Adipocyte (in vitro differentiated cells): ENCODE results near the gene CCDC17.
A peak's percentile ranks its signal among the peaks of the same experiment; 100 is the strongest.
"Not testable (repeated sequence)": the region's sequence is repeated elsewhere in the genome, so short reads cannot be mapped to it uniquely, and the experiment has no call there.

Source experiments
- DNase-seq: peaks from one replicate; pipeline ENCODE4 v3.0.0-alpha.2; 2015; ENCODE audit warnings: low read depth
- H3K27me3 ChIP-seq: replicated peaks from 2 replicates; pipeline ENCODE4 v1.7.0; 2013; ENCODE audit warnings: mild to moderate bottlenecking, low read length, moderate library complexity; ENCODE audit not compliant: control insufficient read depth, insufficient read depth
- H3K36me3 ChIP-seq: 2 replicates; pipeline ENCODE4 v1.7.0; 2013; ENCODE audit warnings: low read length, mild to moderate bottlenecking, moderate library complexity; ENCODE audit not compliant: control insufficient read depth, insufficient read depth, severe bottlenecking
- H3K4me1 ChIP-seq: 2 replicates; pipeline ENCODE4 v1.7.0; 2013; ENCODE audit warnings: mild to moderate bottlenecking, low read length, moderate library complexity; ENCODE audit not compliant: control insufficient read depth, insufficient read depth
- H3K4me3 ChIP-seq: 2 replicates; pipeline ENCODE4 v1.7.0; 2013; ENCODE audit warnings: mild to moderate bottlenecking, low read length, moderate library complexity
- H3K9ac ChIP-seq: 2 replicates; pipeline ENCODE4 v1.7.0; 2013; ENCODE audit warnings: mild to moderate bottlenecking, low read length, moderate library complexity
- H3K9me3 ChIP-seq: 2 replicates; pipeline ENCODE4 v1.7.0; 2013; ENCODE audit warnings: mild to moderate bottlenecking, low read length, moderate library complexity; ENCODE audit not compliant: control insufficient read depth

CCDC17 gene

GRCh38 chr1:45596765-45597164 lies 27.1 kb downstream of the CCDC17 start:
- H3K4me1 ChIP-seq, DNase-seq, H3K4me3 ChIP-seq, H3K27me3 ChIP-seq, H3K9ac ChIP-seq, H3K9me3 ChIP-seq: not testable (repeated sequence)
- peaks cover 25% of the 10 kb centered on the region for H3K36me3 ChIP-seq

DNA sequence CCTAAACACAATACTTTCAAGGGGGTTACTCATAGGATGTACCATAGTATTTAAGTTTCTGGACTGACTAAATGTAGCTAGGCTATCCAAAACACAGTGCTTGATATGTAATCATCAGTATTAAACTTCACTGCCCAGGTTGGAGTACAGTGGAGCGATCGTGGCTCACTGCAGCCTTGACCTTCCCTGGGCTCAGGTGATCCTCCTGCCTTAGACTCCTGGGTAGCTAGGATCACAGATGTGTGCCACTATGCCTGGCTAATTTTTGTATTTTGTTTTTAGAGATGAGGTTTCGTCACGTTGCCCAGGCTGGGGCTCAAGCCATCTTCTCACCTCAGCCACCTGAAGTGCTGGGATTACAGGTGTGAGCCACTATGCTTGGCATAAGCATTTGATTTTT lies 29.4 kb downstream of the CCDC17 start:
- Histone ChIP-seq H3K4me3 (no peak overlapping the region), H3K36me3 (peaks cover 25% of the 10 kb centered on the region), H3K27me3 (no peaks in the 10 kb centered on the region), H3K9ac (no peak overlapping the region), H3K9me3 (no peaks in the 10 kb centered on the region), H3K4me1 (no peaks in the 10 kb centered on the region)
- DNase-seq = no peak

- peaks cover 15% of the 10 kb centered on the region for H3K36me3 ChIP-seq
- no peaks in the 10 kb centered on the region for H3K27me3 ChIP-seq
- no peaks in the 10 kb centered on the region for H3K9me3 ChIP-seq
- peaks cover 16% of the 10 kb centered on the region for H3K4me1 ChIP-seq
- H3K4me3 ChIP-seq = no peak overlapping the region
- no peak overlapping the region for H3K9ac ChIP-seq
- no peak for DNase-seq
Measured at GRCh38 chr1:45589861-45590260, 34.0 kb downstream of the CCDC17 start.

DNA sequence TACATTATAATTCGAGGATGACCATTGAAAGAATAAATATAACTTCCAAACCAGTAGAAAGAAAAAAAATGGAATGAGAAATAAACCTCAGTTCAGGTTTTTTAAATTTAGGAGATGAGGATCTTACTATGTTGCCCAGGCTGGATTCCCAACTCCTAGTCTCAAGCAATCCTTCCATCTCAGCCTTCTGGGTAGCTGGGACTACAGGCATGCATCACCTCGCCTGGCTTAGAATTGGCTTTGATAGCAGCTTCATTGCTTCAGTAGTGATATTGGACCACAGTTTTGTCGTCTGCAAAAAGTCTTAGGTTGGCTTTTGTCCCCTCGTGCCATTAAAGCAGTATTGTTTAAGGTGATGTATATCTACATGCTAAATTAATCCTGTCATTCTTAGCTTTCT lies 37.1 kb downstream of the CCDC17 start:
- peaks cover 16% of the 10 kb centered on the region for H3K4me1 ChIP-seq
- no peak for DNase-seq
- peak overlapping the region; percentile 75 for H3K4me3 ChIP-seq
- no peaks in the 10 kb centered on the region for H3K36me3 ChIP-seq
- no peaks in the 10 kb centered on the region for H3K27me3 ChIP-seq
- H3K9me3 ChIP-seq = no peaks in the 10 kb centered on the region
- H3K9ac ChIP-seq = peak overlapping the region; percentile 45

DNA sequence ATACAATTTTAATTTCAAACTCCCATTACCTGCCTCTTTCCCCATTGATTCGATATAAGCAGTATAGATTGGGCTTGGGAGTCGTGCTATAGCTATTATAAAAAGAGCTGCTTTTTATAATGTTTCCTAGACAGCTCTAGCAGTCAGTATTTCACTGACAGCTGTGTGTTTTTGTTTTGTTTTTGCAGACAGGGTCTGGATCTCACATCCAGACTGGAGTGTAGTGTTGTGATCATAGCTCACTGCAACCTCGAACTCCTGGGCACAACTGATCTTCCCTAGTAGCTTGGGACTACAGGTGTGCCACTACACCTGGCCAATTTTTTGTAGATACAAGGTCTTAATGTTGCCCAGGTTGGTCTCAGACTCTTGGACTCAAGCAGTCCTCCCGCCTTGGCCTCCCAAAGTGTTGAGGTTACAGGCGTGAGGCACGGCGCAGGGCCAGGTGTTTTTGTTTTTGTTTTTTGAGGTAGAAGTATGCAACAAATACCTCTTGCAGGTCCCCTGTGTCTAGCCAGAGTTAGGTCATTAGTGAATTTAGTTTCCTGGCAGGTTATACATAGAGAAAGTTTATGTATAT lies 38.3 kb downstream of the CCDC17 start:
- H3K4me1 ChIP-seq = peaks cover 16% of the 10 kb centered on the region

DNA sequence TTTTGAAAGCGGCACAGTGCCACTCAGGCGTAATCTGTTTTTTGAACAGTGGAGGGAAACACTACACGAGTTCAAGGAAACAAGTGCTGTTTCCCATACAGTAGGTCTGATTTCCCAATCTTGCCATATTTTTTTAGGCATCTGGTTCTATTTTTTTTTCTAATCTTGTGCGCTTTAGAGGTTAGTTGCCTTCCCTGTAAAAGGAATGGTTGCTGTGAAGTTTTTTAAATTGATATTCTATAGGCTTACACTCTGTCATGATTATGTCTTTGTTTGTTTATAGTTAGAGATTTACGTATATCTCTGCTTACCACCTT lies 38.8 kb downstream of the CCDC17 start:
- H3K27me3 ChIP-seq = no peaks in the 10 kb centered on the region
- DNase-seq = peak; percentile 83
- H3K9me3 ChIP-seq = no peaks in the 10 kb centered on the region
- H3K36me3 ChIP-seq = no peaks in the 10 kb centered on the region
- peak overlapping the region; percentile 95 for H3K4me3 ChIP-seq
- H3K9ac ChIP-seq = peak overlapping the region; percentile 63
- peaks cover 16% of the 10 kb centered on the region for H3K4me1 ChIP-seq

More for the DNA sequence above, 38.3 kb downstream of the CCDC17 start:
- Histone ChIP-seq H3K36me3 (no peaks in the 10 kb centered on the region), H3K4me3 (peak overlapping the region; percentile 95), H3K27me3 (no peaks in the 10 kb centered on the region), H3K9ac (peak overlapping the region; percentile 63), H3K9me3 (no peaks in the 10 kb centered on the region)
- DNase-seq = no peak

- Histone ChIP-seq H3K9me3 (no peaks in the 10 kb centered on the region), H3K9ac (peak overlapping the region; percentile 87), H3K4me1 (peaks cover 16% of the 10 kb centered on the region), H3K36me3 (no peaks in the 10 kb centered on the region), H3K27me3 (no peaks in the 10 kb centered on the region), H3K4me3 (peak overlapping the region; percentile 95)
- peak; percentile 97 for DNase-seq
Measured at GRCh38 chr1:45584351-45585109, 39.3 kb downstream of the CCDC17 start.

- Histone ChIP-seq H3K4me1 (peaks cover 16% of the 10 kb centered on the region), H3K4me3 (peak within 1 kb of the TSS; percentile 95), H3K36me3 (no peaks in the 10 kb centered on the region), H3K9me3 (no peaks in the 10 kb centered on the region), H3K27me3 (no peaks in the 10 kb centered on the region), H3K9ac (peak within 1 kb of the TSS; percentile 87)
- DNase-seq = peak; percentile 91
Measured at GRCh38 chr1:45583666-45584350, 40.0 kb downstream of the CCDC17 start, which contains the start of gene NASP. Gene NASP, plus strand, starts transcription at chr1:45584041. Its CDS starts 106 bp downstream, at chr1:45584147.

- H3K36me3 ChIP-seq = no peaks in the 10 kb centered on the region
- peak overlapping the region; percentile 87 for H3K9ac ChIP-seq
- no peaks in the 10 kb centered on the region for H3K9me3 ChIP-seq
- peaks cover 16% of the 10 kb centered on the region for H3K4me1 ChIP-seq
- no peaks in the 10 kb centered on the region for H3K27me3 ChIP-seq
- peak overlapping the region; percentile 95 for H3K4me3 ChIP-seq
- DNase-seq = peak; percentile 99
Measured at GRCh38 chr1:45583264-45583665, 40.6 kb downstream of the CCDC17 start.

- no peak for DNase-seq
- Histone ChIP-seq H3K27me3 (no peaks in the 10 kb centered on the region), H3K4me3 (no peak overlapping the region), H3K9ac (no peak overlapping the region), H3K9me3 (no peaks in the 10 kb centered on the region), H3K4me1 (no peaks in the 10 kb centered on the region), H3K36me3 (peaks cover 15% of the 10 kb centered on the region)
Measured at GRCh38 chr1:45574105-45574626, 49.7 kb downstream of the CCDC17 start.

DNA sequence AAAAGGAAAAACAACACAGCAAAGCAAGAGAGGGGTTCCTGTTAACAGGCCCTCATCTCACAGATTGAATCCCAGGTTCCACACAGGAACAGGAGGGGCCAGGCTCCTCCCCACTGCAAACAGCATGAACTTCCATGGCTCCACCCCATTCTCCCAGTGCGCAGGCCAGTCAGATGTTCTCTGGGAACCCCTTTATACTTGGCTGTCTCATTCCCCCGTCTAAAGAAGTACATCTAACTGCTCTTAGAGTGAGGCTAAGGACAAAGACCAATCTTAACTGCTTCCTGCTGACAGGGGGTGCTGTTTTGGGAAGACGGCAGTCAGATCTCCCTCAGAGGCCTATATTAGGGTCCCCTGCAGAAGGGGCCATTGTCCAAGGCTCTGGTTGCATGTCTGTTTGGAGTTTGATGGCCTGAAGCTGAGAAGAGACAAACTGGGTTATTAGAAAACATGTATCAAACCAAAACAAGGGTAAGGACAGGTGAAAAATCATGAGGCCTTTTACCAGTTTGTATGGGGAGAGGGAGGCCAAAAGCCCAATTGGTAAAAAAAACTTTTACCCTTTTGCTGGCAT lies 50.5 kb downstream of the CCDC17 start:
- no peak overlapping the region for H3K4me3 ChIP-seq

More for the DNA sequence above, 50.5 kb downstream of the CCDC17 start:
- Histone ChIP-seq H3K9ac (no peak overlapping the region), H3K36me3 (peaks cover 24% of the 10 kb centered on the region), H3K4me1 (no peaks in the 10 kb centered on the region), H3K27me3 (no peaks in the 10 kb centered on the region), H3K9me3 (no peaks in the 10 kb centered on the region)
- no peak for DNase-seq
